ENCODE measurements around the gene LIG1. TPM values are rescaled to one million over a fixed set of nuclear protein-coding genes. Genes with fewer than 3 reads are reported as not detected.

The LIG1 gene
- polyA plus RNA-seq, 3 donors: 2.5 to 11.3 (median 3.6) TPM

GRCh38 chr19:48095612-48096175, 74.5 kb downstream of the LIG1 start:
- intact Hi-C loops (cut with micrococcal nuclease): no loop called here
- Mint-ChIP-seq H3K27me3 (ENCODE audit: low read depth in 3 of 3) (peaks cover 3 to 5% (median 5%) of the 10 kb centered on the region in 3 donors), H3K4me1 (no peaks in the 10 kb centered on the region), H3K27ac (no peak overlapping the region), H3K4me3 (no peak overlapping the region), H3K9me3 (peaks cover 0 to 14% (median 5%) of the 10 kb centered on the region in 7 donors), H3K36me3 (peaks cover 0 to 2% of the 10 kb centered on the region in 2 donors)
- H3K79me2 ChIP-seq (ENCODE audit: insufficient read depth, low read length): no peaks in the 10 kb centered on the region
- H3K9ac ChIP-seq (ENCODE audit: insufficient read depth, low read length, poor library complexity, severe bottlenecking): no peak overlapping the region
- no peaks in the 10 kb centered on the region for H3K36me3 ChIP-seq (replicated peaks in 1 of 2; ENCODE audit: control insufficient read depth in 1 of 2, insufficient read depth in 2 of 2, low read length in 2 of 2)
- H3K4me3 ChIP-seq (replicated peaks in 1 of 3; ENCODE audit: low read depth in 2 of 3, low read length in 3 of 3): no peak overlapping the region
- H4K20me1 ChIP-seq (ENCODE audit: insufficient read depth, low read length): no peaks in the 10 kb centered on the region
- no peak overlapping the region for H2AFZ ChIP-seq (ENCODE audit: insufficient read depth, low read depth, low read length, poor library complexity, severe bottlenecking)
- no peak overlapping the region for H3K4me2 ChIP-seq (replicated peaks; ENCODE audit: extremely low read depth, low read length, poor library complexity, severe bottlenecking)
- WGBS (ENCODE audit: insufficient coverage): 97% methylated on average over 4 of the region's 4 CpGs
- TF ChIP-seq CTCF (IDR thresholded peaks at IDR 0.05): no peak
- H3K4me1 ChIP-seq (ENCODE audit: control insufficient read depth in 1 of 2, insufficient read depth in 2 of 2, low read length in 2 of 2): no peaks in the 10 kb centered on the region
- H3K27me3 ChIP-seq (ENCODE audit: control insufficient read depth in 2 of 2, insufficient read depth in 2 of 2, low read length in 2 of 2): no peaks in the 10 kb centered on the region
- no peak overlapping the region for H3K27ac ChIP-seq (ENCODE audit: low read depth in 1 of 2, low read length in 2 of 2)
- DNase-seq: no peak
- peaks cover 0 to 8% of the 10 kb centered on the region in 2 donors for H3K9me3 ChIP-seq (replicated peaks in 1 of 2; ENCODE audit: control insufficient read depth in 1 of 2, insufficient read depth in 1 of 2, low read length in 2 of 2)

GRCh38 chr19:48094855-48095203, 75.3 kb downstream of the LIG1 start:
- H3K27ac Mint-ChIP-seq: no peak overlapping the region

More at GRCh38 chr19:48094855-48095203, 75.3 kb downstream of the LIG1 start:
- Mint-ChIP-seq H3K9me3 (peaks cover 0 to 14% (median 5%) of the 10 kb centered on the region in 7 donors), H3K4me1 (no peaks in the 10 kb centered on the region), H3K36me3 (peaks cover 0 to 2% of the 10 kb centered on the region in 2 donors), H3K4me3 (no peak overlapping the region), H3K27me3 (ENCODE audit: low read depth in 3 of 3) (peaks cover 4 to 5% (median 5%) of the 10 kb centered on the region in 3 donors)
- no peak for DNase-seq
- Histone ChIP-seq H4K20me1 (ENCODE audit: insufficient read depth, low read length) (no peaks in the 10 kb centered on the region), H3K4me2 (replicated peaks; ENCODE audit: extremely low read depth, low read length, poor library complexity, severe bottlenecking) (no peak overlapping the region), H3K79me2 (ENCODE audit: insufficient read depth, low read length) (no peaks in the 10 kb centered on the region), H3K4me1 (ENCODE audit: control insufficient read depth in 1 of 2, insufficient read depth in 2 of 2, low read length in 2 of 2) (no peaks in the 10 kb centered on the region), H3K4me3 (replicated peaks in 1 of 3; ENCODE audit: low read depth in 2 of 3, low read length in 3 of 3) (no peak overlapping the region), H3K9me3 (replicated peaks in 1 of 2; ENCODE audit: control insufficient read depth in 1 of 2, insufficient read depth in 1 of 2, low read length in 2 of 2) (peaks cover 0 to 8% of the 10 kb centered on the region in 2 donors), H3K27me3 (ENCODE audit: control insufficient read depth in 2 of 2, insufficient read depth in 2 of 2, low read length in 2 of 2) (no peaks in the 10 kb centered on the region), H3K36me3 (replicated peaks in 1 of 2; ENCODE audit: control insufficient read depth in 1 of 2, insufficient read depth in 2 of 2, low read length in 2 of 2) (no peaks in the 10 kb centered on the region), H3K9ac (ENCODE audit: insufficient read depth, low read length, poor library complexity, severe bottlenecking) (no peak overlapping the region), H2AFZ (ENCODE audit: insufficient read depth, low read depth, low read length, poor library complexity, severe bottlenecking) (no peak overlapping the region), H3K27ac (ENCODE audit: low read depth in 1 of 2, low read length in 2 of 2) (no peak overlapping the region)
- no peak for TF ChIP-seq CTCF (IDR thresholded peaks at IDR 0.05)
- WGBS (ENCODE audit: insufficient coverage): 80% methylated on average over 1 of the region's 2 CpGs
- intact Hi-C loops (cut with micrococcal nuclease): no loop called here
